Hepatocyte (in vitro differentiated cells): ENCODE results near the gene TTC23. TPM values are rescaled to one million over a fixed set of nuclear protein-coding genes. Genes with fewer than 3 reads are reported as not detected.

Source experiments
- DNase-seq: peaks from one replicate; pipeline ENCODE4 v3.0.0-alpha.2; 2016; ENCODE audit warnings: low spot score
- H2AFZ ChIP-seq: fragments of 200-600 bp; sonication (generic); 2 replicates; pipeline ENCODE4 v1.6.0; 2016; ENCODE audit warnings: antibody characterized with exemption, mild to moderate bottlenecking
- H3K27ac ChIP-seq: fragments of 200-600 bp; sonication (generic); 2 replicates; pipeline ENCODE4 v1.5.1; 2016; ENCODE audit warnings: mild to moderate bottlenecking
- H3K27me3 ChIP-seq: fragments of 200-600 bp; sonication (generic); 2 replicates; pipeline ENCODE4 v1.6.1; 2016
- H3K36me3 ChIP-seq: fragments of 200-600 bp; sonication (generic); replicated peaks from 2 replicates; pipeline ENCODE4 v1.5.1; 2016; ENCODE audit warnings: low read depth; ENCODE audit not compliant: insufficient read depth
- H3K4me1 ChIP-seq: fragments of 200-600 bp; sonication (generic); 2 replicates; pipeline ENCODE4 v1.5.1; 2016; ENCODE audit warnings: mild to moderate bottlenecking, moderate library complexity; ENCODE audit not compliant: insufficient read depth
- H3K4me2 ChIP-seq: fragments of 200-600 bp; sonication (generic); 2 replicates; pipeline ENCODE4 v1.6.0; 2016
- H3K4me3 ChIP-seq: fragments of 200-600 bp; sonication (generic); 2 replicates; pipeline ENCODE4 v1.5.1; 2016; ENCODE audit warnings: mild to moderate bottlenecking
- H3K79me2 ChIP-seq: fragments of 200-600 bp; sonication (generic); 2 replicates; pipeline ENCODE4 v1.6.0; 2017; ENCODE audit warnings: mild to moderate bottlenecking
- H3K9me2 ChIP-seq: fragments of 200-600 bp; sonication (generic); replicated peaks from 2 replicates; pipeline ENCODE4 v1.6.0; 2017; ENCODE audit warnings: mild to moderate bottlenecking; ENCODE audit not compliant: insufficient read depth
- H3K9me3 ChIP-seq: fragments of 200-600 bp; sonication (generic); 2 replicates; pipeline ENCODE4 v1.5.1; 2016; ENCODE audit warnings: low read depth, mild to moderate bottlenecking
- H4K20me1 ChIP-seq: fragments of 200-600 bp; sonication (generic); 2 replicates; pipeline ENCODE4 v1.6.0; 2016; ENCODE audit warnings: mild to moderate bottlenecking; ENCODE audit not compliant: insufficient read depth, poor library complexity, severe bottlenecking
- CTCF ChIP-seq: fragments of 200-600 bp; sonication (generic); IDR thresholded peaks from 2 replicates; pipeline ENCODE4 v1.5.1; 2016; ENCODE audit warnings: antibody characterized with exemption, mild to moderate bottlenecking; ENCODE audit not compliant: poor library complexity
- EZH2 ChIP-seq: fragments of 200-600 bp; sonication (generic); IDR thresholded peaks from 2 replicates; pipeline ENCODE4 v1.6.1; 2016; ENCODE audit warnings: antibody characterized with exemption, mild to moderate bottlenecking, borderline replicate concordance
- EZH2phosphoT487 ChIP-seq: fragments of 200-600 bp; sonication (generic); IDR thresholded peaks from one replicate; pipeline ENCODE4 v1.6.1; 2018; ENCODE audit warnings: antibody characterized with exemption, mild to moderate bottlenecking, low read depth, moderate library complexity; ENCODE audit not compliant: unreplicated experiment, severe bottlenecking
- WGBS: methylation state at CpG from one replicate; pipeline ENCODE4 v1.1.6; 2016; ENCODE audit warnings: low lambda C conversion rate; ENCODE audit errors: missing lambda C conversion rate; 5-methylcytosine and 5-hydroxymethylcytosine counted together
- polyA plus RNA-seq: library from polyadenylated mRNA; unstranded; fragments of >200 nt; fragmentation: Nextera tagmentation; extraction: Ambion mirVana; gene quantifications from 2 replicates; pipeline ENCODE4 v1.2.1, GENCODE V29; 2016
- total RNA-seq: library from RNA; depleted of rRNA; stranded (reverse); fragments of >200 nt; gene quantifications from 2 replicates; pipeline ENCODE4 v1.2.3, GENCODE V29; 2014

TTC23 gene
- total and polyA plus RNA-seq, 2 experiments from 2014 or later, result 31.3 to 46.3 TPM

GRCh38 chr15:99137877-99138276 is 111.5 kb downstream of the TTC23 start:
- H3K36me3 ChIP-seq, result no peaks in the 10 kb centered on the region
- DNase-seq, result no peak
- H4K20me1 ChIP-seq, result no peaks in the 10 kb centered on the region
- H3K4me3 ChIP-seq, result no peak overlapping the region
- H3K27me3 ChIP-seq, result no peaks in the 10 kb centered on the region
- H3K4me2 ChIP-seq, result no peak overlapping the region
- H3K4me1 ChIP-seq, result peaks cover 3% of the 10 kb centered on the region
- H3K9me2 ChIP-seq, result no peaks in the 10 kb centered on the region
- no peak overlapping the region for H3K27ac ChIP-seq
- no peak overlapping the region for H2AFZ ChIP-seq
- 95% methylated on average over 5 of the region's 5 CpGs for WGBS
- no peaks in the 10 kb centered on the region for H3K9me3 ChIP-seq
- TF ChIP-seq EZH2phosphoT487, result no peak
- no peaks in the 10 kb centered on the region for H3K79me2 ChIP-seq

GRCh38 chr15:99137111-99137546 is 112.3 kb downstream of the TTC23 start:
- Histone ChIP-seq H3K27ac (no peak overlapping the region), H3K4me3 (no peak overlapping the region), H3K9me2 (no peaks in the 10 kb centered on the region), H3K4me1 (no peaks in the 10 kb centered on the region), H3K36me3 (no peaks in the 10 kb centered on the region), H3K79me2 (no peaks in the 10 kb centered on the region), H3K9me3 (no peaks in the 10 kb centered on the region), H3K27me3 (no peaks in the 10 kb centered on the region), H4K20me1 (no peaks in the 10 kb centered on the region), H3K4me2 (no peak overlapping the region), H2AFZ (no peak overlapping the region)
- no peak for TF ChIP-seq EZH2
- TF ChIP-seq CTCF, result no peak
- no peak for TF ChIP-seq EZH2phosphoT487
- WGBS, result 93% methylated on average over 10 of the region's 13 CpGs
- no peak for DNase-seq

- H3K9me3 ChIP-seq, result no peaks in the 10 kb centered on the region
- H3K36me3 ChIP-seq, result no peaks in the 10 kb centered on the region
- no peak for DNase-seq
- no peak for TF ChIP-seq CTCF
- no peak for TF ChIP-seq EZH2
- TF ChIP-seq EZH2phosphoT487, result no peak
- no peak overlapping the region for H3K4me3 ChIP-seq
- H3K4me1 ChIP-seq, result no peaks in the 10 kb centered on the region
- no peak overlapping the region for H3K27ac ChIP-seq
- no peaks in the 10 kb centered on the region for H4K20me1 ChIP-seq
- WGBS, result 87% methylated on average over 4 of the region's 4 CpGs
- no peaks in the 10 kb centered on the region for H3K27me3 ChIP-seq
- no peak overlapping the region for H3K4me2 ChIP-seq
- no peaks in the 10 kb centered on the region for H3K9me2 ChIP-seq
- H3K79me2 ChIP-seq, result no peaks in the 10 kb centered on the region
- no peak overlapping the region for H2AFZ ChIP-seq
These were observed 114.2 kb downstream of the TTC23 start for GRCh38 chr15:99135194-99135593.

- Histone ChIP-seq H4K20me1 (no peaks in the 10 kb centered on the region), H3K79me2 (no peaks in the 10 kb centered on the region), H3K4me3 (no peak overlapping the region), H3K27me3 (no peaks in the 10 kb centered on the region), H3K4me1 (no peaks in the 10 kb centered on the region), H3K4me2 (no peak overlapping the region), H3K36me3 (no peaks in the 10 kb centered on the region), H2AFZ (no peak overlapping the region), H3K9me2 (no peaks in the 10 kb centered on the region), H3K9me3 (no peaks in the 10 kb centered on the region), H3K27ac (no peak overlapping the region)
- no peak for DNase-seq
- WGBS, result 94% methylated on average over 11 of the region's 11 CpGs
- TF ChIP-seq EZH2phosphoT487, result no peak
- no peak for TF ChIP-seq EZH2
- no peak for TF ChIP-seq CTCF
These were observed 115.0 kb downstream of the TTC23 start for GRCh38 chr15:99134317-99134821.
